Trophoblast cell (in vitro differentiated cells and primary cell): ENCODE measurements around the gene FOXC1.

Experiments
- DNase-seq, 2 donors: peaks; one replicate each; pipeline ENCODE4 v3.0.0-alpha.2; 2016
- H2AFZ ChIP-seq: 2 replicates; pipeline ENCODE4 v1.6.1; 2013; ENCODE audit warnings: low read length, moderate library complexity, mild to moderate bottlenecking; ENCODE audit not compliant: insufficient read depth, poor library complexity
- H2AK5ac ChIP-seq: 2 replicates; pipeline ENCODE4 v1.6.1; 2013; ENCODE audit warnings: mild to moderate bottlenecking, low read length
- H2BK120ac ChIP-seq: 2 replicates; pipeline ENCODE4 v1.6.1; 2013; ENCODE audit warnings: low read length, mild to moderate bottlenecking, moderate library complexity; ENCODE audit not compliant: insufficient read depth, poor library complexity
- H2BK12ac ChIP-seq: 2 replicates; pipeline ENCODE4 v1.6.1; 2013; ENCODE audit warnings: mild to moderate bottlenecking, low read length, moderate library complexity
- H2BK5ac ChIP-seq: 2 replicates; pipeline ENCODE4 v1.6.1; 2013; ENCODE audit warnings: low read length, low read depth, moderate library complexity, mild to moderate bottlenecking; ENCODE audit not compliant: poor library complexity
- H3K14ac ChIP-seq: 2 replicates; pipeline ENCODE4 v1.6.1; 2013; ENCODE audit warnings: mild to moderate bottlenecking, low read length
- H3K18ac ChIP-seq: 2 replicates; pipeline ENCODE4 v1.6.1; 2013; ENCODE audit warnings: mild to moderate bottlenecking, low read length
- H3K23ac ChIP-seq: 2 replicates; pipeline ENCODE4 v1.6.1; 2013; ENCODE audit warnings: low read length
- H3K27ac ChIP-seq: 2 replicates; pipeline ENCODE4 v1.5.1; 2013; ENCODE audit warnings: low read depth, mild to moderate bottlenecking, inconsistent platforms, low read length, moderate library complexity
- H3K27me3 ChIP-seq: 2 replicates; pipeline ENCODE4 v1.6.1; 2013; ENCODE audit warnings: inconsistent platforms, mild to moderate bottlenecking, low read length, moderate library complexity; ENCODE audit not compliant: insufficient read depth
- H3K36me3 ChIP-seq, 2 experiments: 1 replicate in 1 of 2; 2 replicates in 1 of 2; pipeline ENCODE4 v1.6.1; 2013; ENCODE audit warnings: low read length in 2 of 2, mild to moderate bottlenecking in 2 of 2, moderate library complexity in 1 of 2; ENCODE audit not compliant: insufficient read depth in 2 of 2, control insufficient read depth in 1 of 2
- H3K4ac ChIP-seq: 2 replicates; pipeline ENCODE4 v1.6.1; 2013; ENCODE audit warnings: low read depth, mild to moderate bottlenecking, low read length, moderate library complexity
- H3K4me1 ChIP-seq, 2 experiments: 1 replicate in 1 of 2; 2 replicates in 1 of 2; pipeline ENCODE4 v1.6.1; 2013; ENCODE audit warnings: low read length in 2 of 2, mild to moderate bottlenecking in 2 of 2, moderate library complexity in 1 of 2; ENCODE audit not compliant: insufficient read depth in 2 of 2, control insufficient read depth in 1 of 2
- H3K4me2 ChIP-seq: 2 replicates; pipeline ENCODE4 v1.6.1; 2013; ENCODE audit warnings: inconsistent platforms, mild to moderate bottlenecking, low read length, moderate library complexity
- H3K4me3 ChIP-seq: 2 replicates; pipeline ENCODE4 v1.5.1; 2013; ENCODE audit warnings: mild to moderate bottlenecking, low read depth, low read length, inconsistent platforms
- H3K79me1 ChIP-seq: one replicate; pipeline ENCODE4 v1.6.1; 2013; ENCODE audit warnings: low read length
- H3K79me2 ChIP-seq: 2 replicates; pipeline ENCODE4 v1.6.1; 2013; ENCODE audit warnings: low read length, mild to moderate bottlenecking; ENCODE audit not compliant: control insufficient read depth, insufficient read depth, poor library complexity
- H3K9ac ChIP-seq: 2 replicates; pipeline ENCODE4 v1.6.1; 2013; ENCODE audit warnings: mild to moderate bottlenecking, low read length
- H3K9me3 ChIP-seq: 2 replicates; pipeline ENCODE4 v1.6.1; 2013; ENCODE audit warnings: low read depth, mild to moderate bottlenecking, control low read depth, inconsistent platforms, low read length; ENCODE audit not compliant: insufficient read depth
- H4K12ac ChIP-seq: 2 replicates; pipeline ENCODE4 v1.6.1; 2013; ENCODE audit warnings: low read depth, mild to moderate bottlenecking, low read length, moderate library complexity
- H4K8ac ChIP-seq: 2 replicates; pipeline ENCODE4 v1.6.1; 2013; ENCODE audit warnings: low read depth, mild to moderate bottlenecking, low read length, moderate library complexity
- H4K91ac ChIP-seq: one replicate; pipeline ENCODE4 v1.6.1; 2013; ENCODE audit warnings: low read depth, mild to moderate bottlenecking, low read length, moderate library complexity
- WGBS: extraction: QIAGEN DNeasy Blood & Tissue Kit; methylation state at CpG from one replicate; pipeline ENCODE4 v1.1.7; 2013; ENCODE audit warnings: missing lambda C conversion rate; ENCODE audit not compliant: insufficient read length, insufficient coverage; ENCODE audit errors: extremely low coverage; 5-methylcytosine and 5-hydroxymethylcytosine counted together

FOXC1 gene

DNA sequence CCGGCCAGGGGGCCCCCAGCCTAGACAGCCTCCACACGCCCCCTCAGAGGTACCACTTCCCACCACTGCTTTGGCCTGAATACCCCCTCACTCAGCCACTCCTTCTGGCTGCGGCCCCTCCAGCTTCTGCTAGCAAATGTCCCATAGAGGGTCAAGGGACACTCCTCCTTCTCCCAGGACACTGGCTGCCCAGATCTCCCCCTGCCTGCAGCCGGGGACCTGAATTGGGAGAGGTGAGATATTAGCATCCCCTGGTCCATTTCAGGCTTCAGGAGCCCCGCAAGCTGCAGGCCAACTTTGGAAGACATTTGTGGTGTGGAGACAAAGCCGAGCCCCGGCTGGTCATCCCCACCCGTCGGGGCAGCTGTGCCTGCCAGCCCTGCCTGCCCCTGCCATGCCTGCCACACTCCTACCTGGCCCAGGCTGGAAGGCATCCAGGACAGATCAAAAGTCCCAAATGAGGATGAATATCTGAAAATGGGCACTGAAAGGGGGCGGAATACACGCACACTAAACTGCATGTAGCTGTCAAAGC is 32.5 kb upstream of the FOXC1 start:
- H3K4me2 ChIP-seq = no peak overlapping the region
- no peaks in the 10 kb centered on the region for H3K9me3 ChIP-seq
- no peak overlapping the region for H3K18ac ChIP-seq
- no CpG with 5 or more reads among the region's 11 CpGs for WGBS
- no peaks in the 10 kb centered on the region for H3K79me2 ChIP-seq
- no peak overlapping the region for H3K23ac ChIP-seq
- no peak overlapping the region for H3K4me3 ChIP-seq
- no peak overlapping the region for H3K4ac ChIP-seq
- H3K4me1 ChIP-seq = peaks cover 17% of the 10 kb centered on the region in 2 experiments
- no peak overlapping the region for H4K91ac ChIP-seq
- no peaks in the 10 kb centered on the region for H3K27me3 ChIP-seq
- DNase-seq = no peak
- H3K27ac ChIP-seq = no peak overlapping the region
- no peaks in the 10 kb centered on the region for H3K36me3 ChIP-seq
- H3K14ac ChIP-seq = no peak overlapping the region
- no peaks in the 10 kb centered on the region for H3K79me1 ChIP-seq
- no peak overlapping the region for H2BK12ac ChIP-seq
- H2BK5ac ChIP-seq = no peak overlapping the region
- no peak overlapping the region for H2BK120ac ChIP-seq
- H4K8ac ChIP-seq = no peak overlapping the region
- no peak overlapping the region for H2AFZ ChIP-seq
- no peak overlapping the region for H2AK5ac ChIP-seq
- H3K9ac ChIP-seq = no peak overlapping the region
- H4K12ac ChIP-seq = no peak overlapping the region

- DNase-seq = no peak
- no peaks in the 10 kb centered on the region for H3K27me3 ChIP-seq
- no peak overlapping the region for H3K23ac ChIP-seq
- H3K79me2 ChIP-seq = no peaks in the 10 kb centered on the region
- peaks cover 17% of the 10 kb centered on the region in 2 experiments for H3K4me1 ChIP-seq
- H3K36me3 ChIP-seq = no peaks in the 10 kb centered on the region
- H3K4ac ChIP-seq = no peak overlapping the region
- H3K27ac ChIP-seq = no peak overlapping the region
- no peak overlapping the region for H3K4me2 ChIP-seq
- H2AK5ac ChIP-seq = no peak overlapping the region
- H3K9me3 ChIP-seq = no peaks in the 10 kb centered on the region
- no peak overlapping the region for H3K14ac ChIP-seq
- no peak overlapping the region for H2BK5ac ChIP-seq
- H3K4me3 ChIP-seq = no peak overlapping the region
- no peak overlapping the region for H4K8ac ChIP-seq
- H3K9ac ChIP-seq = no peak overlapping the region
- no peak overlapping the region for H3K18ac ChIP-seq
- no peak overlapping the region for H4K91ac ChIP-seq
- H4K12ac ChIP-seq = no peak overlapping the region
- no peak overlapping the region for H2BK12ac ChIP-seq
- no peak overlapping the region for H2AFZ ChIP-seq
- no peaks in the 10 kb centered on the region for H3K79me1 ChIP-seq
- no CpG with 5 or more reads among the region's 19 CpGs for WGBS
- no peak overlapping the region for H2BK120ac ChIP-seq
Measured at GRCh38 chr6:1577896-1578745, 31.6 kb upstream of the FOXC1 start.

- WGBS = no CpG with 5 or more reads among the region's 5 CpGs
Measured at GRCh38 chr6:1579096-1579495, 30.6 kb upstream of the FOXC1 start.

GRCh38 chr6:1580109-1580508 is 29.6 kb upstream of the FOXC1 start:
- H3K18ac ChIP-seq = no peak overlapping the region
- H3K79me2 ChIP-seq = no peaks in the 10 kb centered on the region
- H2AFZ ChIP-seq = no peak overlapping the region
- H3K79me1 ChIP-seq = no peaks in the 10 kb centered on the region
- no peak overlapping the region for H3K27ac ChIP-seq
- no peak overlapping the region for H2BK120ac ChIP-seq
- H3K4me1 ChIP-seq = peaks cover 6 to 7% of the 10 kb centered on the region in 2 experiments
- H3K4me2 ChIP-seq = no peak overlapping the region
- no peak overlapping the region for H4K12ac ChIP-seq
- H2BK5ac ChIP-seq = no peak overlapping the region
- no peak overlapping the region for H3K9ac ChIP-seq
- H3K36me3 ChIP-seq = no peaks in the 10 kb centered on the region
- no peak overlapping the region for H2AK5ac ChIP-seq
- no peaks in the 10 kb centered on the region for H3K27me3 ChIP-seq
- H4K91ac ChIP-seq = no peak overlapping the region
- H3K4me3 ChIP-seq = no peak overlapping the region
- H3K23ac ChIP-seq = no peak overlapping the region
- no peak for DNase-seq
- WGBS = no CpG with 5 or more reads among the region's 6 CpGs
- H3K4ac ChIP-seq = no peak overlapping the region
- H3K14ac ChIP-seq = no peak overlapping the region
- peaks cover 1% of the 10 kb centered on the region for H3K9me3 ChIP-seq
- no peak overlapping the region for H4K8ac ChIP-seq
- H2BK12ac ChIP-seq = no peak overlapping the region

More at GRCh38 chr6:1579096-1579495, 30.6 kb upstream of the FOXC1 start:
- no peak overlapping the region for H3K4ac ChIP-seq
- no peak overlapping the region for H3K4me3 ChIP-seq
- H3K4me1 ChIP-seq = peaks cover 16% of the 10 kb centered on the region in 2 experiments
- peaks cover 1% of the 10 kb centered on the region for H3K9me3 ChIP-seq
- no peak overlapping the region for H2BK120ac ChIP-seq
- no peak overlapping the region for H3K9ac ChIP-seq
- H3K18ac ChIP-seq = no peak overlapping the region
- no peak overlapping the region for H3K4me2 ChIP-seq
- H3K27ac ChIP-seq = no peak overlapping the region
- DNase-seq = no peak
- H3K14ac ChIP-seq = no peak overlapping the region
- no peak overlapping the region for H4K91ac ChIP-seq
- no peak overlapping the region for H2BK5ac ChIP-seq
- H3K23ac ChIP-seq = no peak overlapping the region
- H2AFZ ChIP-seq = no peak overlapping the region
- H3K36me3 ChIP-seq = no peaks in the 10 kb centered on the region
- H2AK5ac ChIP-seq = no peak overlapping the region
- H4K12ac ChIP-seq = no peak overlapping the region
- no peaks in the 10 kb centered on the region for H3K79me2 ChIP-seq
- no peak overlapping the region for H2BK12ac ChIP-seq
- H4K8ac ChIP-seq = no peak overlapping the region
- H3K79me1 ChIP-seq = no peaks in the 10 kb centered on the region
- H3K27me3 ChIP-seq = no peaks in the 10 kb centered on the region
